Activated CD4-positive, alpha-beta T cell treated with anti-CD3 and anti-CD28 coated beads, Interleukin-2, amount 50 U/mL, for 48 hours (primary cell): ENCODE data around the gene TFCP2L1.

Experiments used
- DNase-seq, 2 experiments: peaks; one replicate each; pipeline ENCODE4 v3.0.0-alpha.2; 2020

The TFCP2L1 gene

DNA sequence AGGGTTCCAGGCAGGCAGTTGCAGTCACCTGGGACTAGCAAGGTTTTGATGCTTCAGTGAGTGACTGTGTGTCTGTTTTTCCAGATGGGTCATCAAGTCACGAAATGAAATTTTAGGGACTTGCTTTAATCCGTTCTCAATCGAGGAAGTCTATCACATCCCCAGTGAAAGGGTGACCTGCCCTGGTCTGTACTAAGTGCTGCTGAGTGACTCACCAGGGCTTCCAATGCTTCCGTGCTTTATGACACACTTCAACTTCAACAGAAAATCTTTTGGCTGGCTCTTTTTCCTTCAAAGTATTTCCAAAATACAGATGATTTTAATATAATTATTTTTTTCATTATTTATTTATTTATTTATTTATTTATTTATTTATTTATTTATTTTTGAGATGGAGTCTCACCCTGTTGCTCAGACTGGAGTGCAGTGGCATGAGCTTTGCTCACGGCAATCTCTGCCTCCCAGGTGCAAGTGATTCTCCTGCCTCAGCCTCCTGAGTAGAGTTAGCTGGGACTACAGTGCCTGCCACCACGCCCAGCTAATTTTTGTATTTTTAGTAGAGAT, 18.4 kb downstream of the TFCP2L1 start:
- no peak for DNase-seq

GRCh38 chr2:121263996-121264715, 20.8 kb downstream of the TFCP2L1 start:
- no peak for DNase-seq

DNA sequence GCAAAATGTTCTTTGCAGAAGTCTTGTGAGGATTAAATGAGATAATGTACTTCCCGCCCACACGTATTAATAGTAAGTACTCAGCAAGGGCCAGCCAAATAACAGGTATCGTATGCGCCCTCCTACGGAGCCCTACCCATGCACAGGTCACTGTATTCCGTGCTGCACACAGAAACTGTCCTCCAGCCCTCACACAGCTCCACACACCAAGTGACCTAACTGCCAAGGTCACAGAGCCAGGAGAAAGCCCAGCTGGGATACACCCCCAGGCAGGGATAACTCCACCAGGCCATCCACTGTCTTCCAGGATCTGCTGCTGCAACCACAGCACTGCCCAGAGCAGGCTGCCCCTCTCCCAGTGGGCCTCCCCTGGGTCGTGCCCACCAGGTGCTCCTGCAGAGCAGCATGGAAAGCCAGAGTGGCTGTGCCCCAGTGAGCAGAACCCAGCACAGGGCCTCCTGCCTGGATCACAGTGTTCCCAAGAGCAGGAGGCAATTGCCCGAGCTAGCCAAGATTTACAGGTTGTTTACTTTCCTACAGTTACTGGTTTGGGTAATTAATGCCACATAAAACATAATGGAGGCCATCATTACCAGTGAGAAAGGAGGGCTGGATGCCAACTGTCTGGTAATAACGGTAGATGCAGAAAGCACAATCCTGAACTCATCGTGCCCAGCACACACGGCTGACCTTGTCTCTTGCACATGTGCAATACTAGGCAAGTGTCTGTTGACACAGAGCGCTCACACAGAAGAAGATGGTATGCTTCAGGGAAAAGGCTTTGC, 24.4 kb downstream of the TFCP2L1 start:
- no peak for DNase-seq

DNA sequence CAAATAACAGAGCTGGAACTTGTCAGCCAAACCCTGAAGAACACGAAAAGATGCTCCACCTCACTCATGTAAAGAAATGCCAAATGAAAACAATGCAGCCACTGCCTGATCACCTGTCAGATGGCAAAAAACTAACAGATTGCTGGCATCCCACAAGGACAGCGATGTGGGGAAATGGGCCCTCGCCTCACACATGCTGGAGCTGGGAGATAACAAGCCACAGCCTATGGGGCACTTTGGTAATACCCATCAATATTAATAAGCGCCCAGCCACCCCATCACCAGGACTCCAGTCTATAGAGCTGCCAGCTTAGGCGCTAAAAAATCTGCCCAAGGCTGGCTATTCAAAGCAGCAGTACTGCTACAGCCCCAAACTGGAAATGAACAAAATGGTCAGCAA, 27.0 kb downstream of the TFCP2L1 start:
- DNase-seq = no peak

DNA sequence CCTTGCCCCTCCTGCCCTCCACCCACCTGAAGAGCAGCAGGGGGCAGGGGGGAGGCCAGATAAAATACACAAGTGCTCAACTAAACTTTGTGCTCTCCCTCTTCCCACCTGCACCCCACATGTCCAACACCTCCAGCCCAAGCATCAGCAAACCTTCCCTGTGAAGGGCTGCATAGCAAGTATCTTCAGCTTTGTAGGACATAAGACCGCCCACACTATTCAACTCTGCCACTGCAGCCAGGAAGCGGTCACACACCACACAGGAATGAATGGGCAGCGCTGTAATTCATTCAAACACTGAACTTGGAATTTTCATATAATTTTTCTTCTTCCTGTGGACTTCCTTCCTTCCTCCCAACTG, 27.5 kb downstream of the TFCP2L1 start:
- no peak for DNase-seq

DNA sequence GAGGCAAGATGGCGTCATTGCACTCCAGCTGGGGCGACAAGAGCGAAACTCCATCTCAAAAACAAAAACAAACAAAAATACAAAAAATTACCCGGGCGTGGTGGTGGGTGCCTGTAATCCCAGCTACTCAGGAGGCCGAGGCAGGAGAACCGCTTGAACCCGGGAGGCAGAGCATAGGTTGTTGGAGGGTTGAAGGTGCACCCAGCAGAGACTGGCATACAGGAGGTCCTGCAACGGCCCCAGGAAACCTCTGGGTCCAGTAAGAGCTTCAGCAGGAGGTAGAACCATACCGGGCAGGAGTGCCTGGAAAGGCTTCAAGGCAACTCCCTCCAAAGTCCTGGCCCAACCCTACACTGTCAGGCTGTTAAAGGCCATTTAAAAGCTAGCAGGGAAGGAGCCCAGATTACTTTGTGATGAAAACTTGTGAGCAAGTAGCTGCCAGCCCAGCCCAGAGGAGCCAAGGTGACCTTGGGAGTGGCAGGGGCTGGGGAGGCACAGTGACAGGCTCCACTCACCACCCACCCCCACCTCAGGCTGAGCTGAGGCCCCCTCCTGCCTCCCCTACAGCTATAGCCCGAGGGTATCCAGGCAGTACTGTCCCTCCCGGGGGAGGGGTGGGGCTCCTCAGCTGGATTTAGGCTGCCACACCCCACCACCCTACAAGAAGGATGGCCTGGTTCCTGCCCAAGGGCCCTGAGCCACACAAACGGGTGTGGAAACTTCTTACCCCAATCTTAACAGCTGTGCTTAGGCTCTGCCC, 28.1 kb downstream of the TFCP2L1 start:
- DNase-seq = no peak

DNA sequence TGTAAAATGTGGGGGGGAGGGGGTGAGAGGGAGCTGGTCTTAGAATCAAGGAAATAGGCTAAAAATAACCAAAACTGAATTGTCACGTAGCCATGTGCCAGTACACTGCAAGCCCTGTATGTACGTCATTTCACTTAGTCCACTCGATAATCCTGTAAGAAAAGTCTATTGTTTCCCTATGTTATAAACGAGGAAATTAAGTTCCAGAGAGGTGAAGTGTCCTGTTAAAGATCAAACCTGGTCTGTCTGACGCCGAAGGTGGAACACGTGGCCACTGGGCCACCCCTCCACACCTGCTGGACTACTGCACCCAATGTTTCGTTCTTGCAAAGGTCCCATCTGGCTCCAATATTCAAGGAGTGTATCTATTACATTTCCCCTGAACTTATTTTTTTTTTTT, 29.6 kb downstream of the TFCP2L1 start:
- no peak for DNase-seq

- DNase-seq = no peak
Observed at GRCh38 chr2:121254748-121255147, 30.3 kb downstream of the TFCP2L1 start.

DNA sequence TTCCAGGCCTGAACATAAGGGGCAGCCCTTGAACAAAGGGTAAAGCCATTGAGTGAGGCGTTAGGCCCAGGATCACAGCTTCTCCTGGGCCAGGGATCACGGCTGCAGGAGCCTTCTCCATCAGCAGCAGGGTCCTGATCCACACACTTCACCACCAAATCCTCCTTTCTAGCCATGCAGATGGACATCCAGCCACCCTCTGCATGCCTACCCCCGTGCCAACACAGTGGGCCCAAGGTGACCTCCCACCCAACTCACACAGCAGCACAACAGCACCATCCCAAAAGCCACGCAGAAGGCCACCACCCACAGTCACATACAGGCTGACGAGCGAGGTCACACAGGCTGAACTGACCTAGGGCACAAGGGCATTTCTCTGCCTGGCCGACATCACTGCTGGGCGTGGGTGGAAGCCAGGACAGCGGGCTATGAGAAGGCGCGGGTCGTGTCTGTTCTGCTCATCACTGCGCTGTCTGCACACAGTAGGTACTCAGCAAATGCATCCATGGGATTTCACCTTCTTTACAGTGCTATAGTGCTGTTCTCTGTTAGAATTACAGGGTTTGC, 31.2 kb downstream of the TFCP2L1 start:
- no peak for DNase-seq

- no peak for DNase-seq
Observed at GRCh38 chr2:121253021-121253673, 31.9 kb downstream of the TFCP2L1 start.

DNA sequence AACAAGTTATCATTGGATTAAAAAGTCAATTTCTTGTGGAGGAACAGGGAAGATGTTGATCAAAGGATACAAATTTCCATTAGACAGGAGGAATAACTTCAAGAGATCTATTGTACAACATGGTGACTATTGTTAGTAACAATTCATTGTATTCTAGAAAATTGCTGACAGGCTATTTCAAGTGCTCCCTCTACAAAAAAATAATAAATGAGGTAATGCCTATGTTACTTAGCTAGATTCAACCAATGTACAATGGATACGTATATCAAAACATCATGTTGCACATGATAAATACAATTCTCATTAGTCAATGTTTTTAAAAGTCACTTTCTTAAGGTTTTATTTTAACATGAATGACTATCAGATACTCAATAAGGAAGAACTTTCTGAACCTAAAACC, 33.5 kb downstream of the TFCP2L1 start:
- DNase-seq = no peak

DNA sequence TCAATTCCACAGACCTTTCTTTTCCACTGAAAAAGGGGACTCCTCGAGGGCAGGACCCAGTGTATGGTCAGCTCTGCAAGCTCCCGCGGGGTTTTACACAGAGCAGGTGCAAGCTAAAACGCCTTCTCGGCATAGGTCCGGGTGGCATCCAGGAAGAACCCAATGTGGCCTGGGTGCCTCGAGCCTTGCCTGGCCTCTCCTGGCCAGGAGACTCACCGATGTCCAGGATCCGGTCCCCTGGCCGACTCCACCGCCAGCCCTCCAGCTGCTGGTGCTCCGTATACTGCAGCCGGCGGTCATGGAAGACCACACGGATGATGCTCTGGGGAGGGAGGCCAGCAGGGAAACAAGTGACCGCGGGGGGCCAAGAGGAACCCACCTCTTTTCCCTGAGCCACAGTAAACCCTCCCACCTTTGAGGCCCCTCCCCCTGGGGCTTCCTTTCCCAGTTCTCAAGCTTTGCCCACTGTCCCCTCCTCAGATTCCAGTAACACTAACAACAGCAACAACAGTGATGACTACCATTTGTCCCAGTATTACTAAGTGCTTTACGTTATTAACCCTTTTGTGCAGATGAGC, 36.1 kb downstream of the TFCP2L1 start:
- no peak for DNase-seq

DNA sequence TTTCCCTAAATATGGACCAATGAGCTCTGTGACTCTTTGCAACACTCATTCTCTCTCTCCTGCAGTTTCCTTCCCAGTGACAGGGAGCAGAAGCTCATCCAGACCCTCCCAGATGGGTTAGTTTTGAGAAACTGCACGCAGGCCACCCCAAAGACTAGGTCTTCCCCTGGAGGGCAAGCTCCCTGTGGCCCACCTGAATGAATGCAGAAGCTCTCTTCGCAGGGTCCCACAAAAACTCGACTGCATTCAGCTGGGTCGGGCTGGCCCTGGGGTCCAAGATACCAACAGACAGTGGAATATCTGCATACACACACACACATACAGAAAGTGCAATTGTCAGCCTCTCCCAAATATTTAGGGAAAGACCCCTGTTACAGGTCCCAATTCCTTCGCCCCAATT, 37.0 kb downstream of the TFCP2L1 start:
- DNase-seq = no peak

DNA sequence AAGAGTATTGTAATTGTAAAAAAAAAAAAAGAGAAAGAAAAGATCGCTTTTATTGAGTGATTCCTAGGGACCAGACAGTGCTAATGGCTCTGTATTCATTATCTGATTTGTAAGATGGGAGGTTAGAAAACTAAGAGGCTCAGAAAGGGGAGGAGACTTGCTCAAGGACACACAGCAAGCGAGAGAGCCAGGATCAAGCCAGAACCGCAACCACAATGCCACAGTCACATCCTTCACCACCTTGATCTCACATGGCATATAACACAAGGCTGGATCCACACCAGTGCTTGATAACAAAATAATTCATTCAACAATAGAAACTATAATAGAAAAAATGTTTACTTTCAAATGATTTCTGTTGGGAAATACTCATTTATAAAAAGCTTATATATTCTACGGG, 37.5 kb downstream of the TFCP2L1 start:
- DNase-seq = no peak

- DNase-seq = no peak
Observed at GRCh38 chr2:121246704-121247255, 38.2 kb downstream of the TFCP2L1 start.

DNA sequence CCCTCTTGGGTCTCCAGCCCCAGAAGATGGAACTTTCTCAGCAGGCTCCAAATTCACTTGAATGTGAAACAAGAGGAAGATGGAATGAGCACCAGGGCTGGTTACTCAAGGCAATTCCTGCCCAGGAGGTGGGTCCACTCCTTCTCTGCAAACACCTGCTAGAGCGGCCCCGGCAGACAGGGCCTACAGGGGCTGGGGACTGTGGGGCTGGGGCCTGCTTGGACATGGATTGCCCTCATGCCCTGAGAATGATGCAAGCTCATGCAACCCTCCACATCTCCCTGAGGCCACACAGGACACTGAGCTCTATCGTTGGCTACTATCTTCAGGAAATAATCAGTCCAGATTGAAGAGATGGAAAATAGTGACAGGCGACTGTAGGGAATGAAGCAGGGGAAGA, 39.1 kb downstream of the TFCP2L1 start:
- DNase-seq = no peak

DNA sequence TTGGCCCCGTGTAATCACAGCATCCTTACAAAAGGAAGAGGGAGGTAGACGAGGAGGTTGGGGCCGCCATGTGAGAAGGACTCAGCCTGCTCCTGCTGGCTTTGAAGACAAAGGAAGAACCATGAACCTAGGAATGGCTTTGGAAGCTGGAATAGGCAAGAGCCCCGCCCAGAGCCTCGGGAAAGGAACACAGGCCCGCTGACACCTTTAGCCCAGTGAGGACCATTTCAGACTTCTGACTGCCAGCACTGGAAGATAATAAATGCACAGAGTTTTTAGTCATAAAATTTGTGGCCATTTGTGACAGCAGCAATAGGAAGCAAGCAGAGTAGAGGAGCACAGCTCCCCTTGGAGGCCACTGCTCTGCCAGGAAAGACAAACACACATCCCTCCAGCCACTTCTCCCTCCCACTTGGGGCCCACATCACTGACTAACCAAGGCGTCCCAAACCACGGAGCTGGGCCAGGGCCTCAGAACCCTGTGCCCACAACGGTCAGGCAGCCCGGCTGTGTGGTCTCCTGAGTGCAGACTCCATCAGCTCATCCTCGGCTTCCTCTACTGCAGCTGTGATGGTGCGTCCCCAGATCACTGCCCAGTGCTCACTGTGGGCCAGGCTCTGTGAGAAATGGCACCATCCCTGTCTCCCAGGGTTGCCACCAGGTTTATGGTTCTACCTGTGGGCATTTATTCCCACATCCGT, 39.7 kb downstream of the TFCP2L1 start:
- no peak for DNase-seq

DNA sequence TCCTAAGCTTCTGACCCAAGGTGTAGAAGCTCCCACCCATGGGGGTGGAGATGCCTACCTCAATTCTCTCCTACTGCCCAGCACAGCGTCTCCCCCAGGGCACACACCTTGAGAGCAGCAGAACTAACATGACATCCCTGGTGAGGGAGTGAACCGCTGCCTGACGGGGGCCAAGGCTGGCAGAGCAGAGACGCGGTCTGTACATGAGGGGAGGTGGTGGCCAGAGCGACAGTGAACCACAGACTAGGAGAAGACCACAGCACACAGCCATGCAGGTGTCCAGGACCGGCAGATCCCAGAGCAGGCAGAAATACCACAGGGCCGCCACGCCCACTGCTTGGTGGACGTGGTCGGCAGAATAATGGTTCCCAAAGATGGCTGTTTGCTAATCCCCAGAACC, 40.4 kb downstream of the TFCP2L1 start:
- DNase-seq = no peak

DNA sequence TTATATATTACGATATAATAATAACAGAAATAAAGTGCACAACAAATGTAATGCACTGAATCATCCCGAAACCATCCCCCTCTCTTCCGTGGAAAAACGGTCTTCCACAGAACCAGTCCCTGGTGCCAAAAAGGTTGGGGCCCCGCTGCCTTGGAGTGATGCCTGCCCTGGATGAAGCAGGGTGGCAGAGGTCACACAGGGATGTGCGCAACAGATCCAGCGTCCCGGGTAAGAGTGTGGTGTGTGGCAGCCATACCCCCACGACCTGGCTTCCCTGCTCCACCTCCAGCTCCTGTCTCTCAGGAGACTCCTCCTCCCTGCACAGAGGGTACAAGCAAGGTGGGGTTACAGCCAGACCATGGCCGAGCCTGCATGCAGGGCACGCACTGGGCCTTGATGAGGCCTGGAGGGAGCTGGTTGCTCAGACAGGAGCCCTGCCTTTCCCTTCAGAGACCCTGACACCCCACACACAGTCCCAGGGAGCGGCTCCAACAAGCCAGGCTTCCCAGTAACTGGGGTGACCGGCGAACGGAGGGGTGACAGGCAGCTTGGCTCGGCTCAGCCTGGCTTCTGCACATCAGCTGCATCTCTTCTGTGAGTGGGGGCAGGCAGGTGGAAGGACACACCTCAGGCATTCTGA, 41.1 kb downstream of the TFCP2L1 start:
- no peak for DNase-seq

- DNase-seq = no peak
Observed at GRCh38 chr2:121242976-121243375, 42.0 kb downstream of the TFCP2L1 start.
